GM06990 (cell line): ENCODE data around the gene CACNB4.
"Not testable (repeated sequence)": the region's sequence is repeated elsewhere in the genome, so short reads cannot be mapped to it uniquely, and the experiment has no call there.

Source experiments
- DNase-seq: peaks from one replicate; pipeline ENCODE4 v3.0.0-alpha.2; 2011; ENCODE audit not compliant: insufficient read length; ENCODE audit errors: extremely low read depth
- H3K27me3 ChIP-seq: replicated peaks from 2 replicates; pipeline ENCODE4 v1.6.0; 2011; ENCODE audit warnings: low read length; ENCODE audit not compliant: control insufficient read depth, insufficient read depth
- H3K36me3 ChIP-seq: 2 replicates; pipeline ENCODE4 v1.5.1; 2011; ENCODE audit warnings: low read length; ENCODE audit not compliant: control insufficient read depth, insufficient read depth
- H3K4me3 ChIP-seq: replicated peaks from 2 replicates; pipeline ENCODE4 v1.5.1; 2011; ENCODE audit warnings: low read depth, mild to moderate bottlenecking, control low read depth, low read length
- CTCF ChIP-seq: IDR thresholded peaks from 2 replicates; pipeline ENCODE4 v1.5.1; 2011; ENCODE audit warnings: low read length, control low read depth, mild to moderate bottlenecking, inconsistent platforms; ENCODE audit not compliant: insufficient read depth, poor library complexity, severe bottlenecking

Gene CACNB4

DNA sequence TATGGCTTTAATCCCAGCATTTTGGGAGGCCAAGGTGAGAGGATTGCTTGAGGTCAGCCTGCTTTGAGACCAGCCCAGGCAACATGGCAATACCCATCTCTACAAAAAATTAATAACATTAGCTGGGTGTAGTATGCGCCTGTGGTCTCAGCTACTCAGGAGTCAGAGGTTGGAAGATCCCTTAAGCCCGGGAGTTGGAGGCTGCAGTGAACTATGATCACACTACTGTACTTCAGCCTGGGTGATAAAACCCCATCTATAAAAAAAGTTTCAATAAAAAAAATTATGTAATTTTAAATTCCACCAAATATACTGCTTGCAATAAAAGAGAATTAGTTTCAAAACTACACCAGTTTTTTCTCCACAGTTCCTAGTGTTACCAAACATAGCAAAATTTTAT is 23.3 kb upstream of the CACNB4 start:
- H3K27me3 ChIP-seq: no peaks in the 10 kb centered on the region
- peaks cover 6% of the 10 kb centered on the region for H3K36me3 ChIP-seq
- no peak for TF ChIP-seq CTCF
- no peak overlapping the region for H3K4me3 ChIP-seq
- no peak for DNase-seq

GRCh38 chr2:152120430-152120829 is 21.6 kb upstream of the CACNB4 start:
- no peak for TF ChIP-seq CTCF
- DNase-seq: no peak
- Histone ChIP-seq H3K27me3 (no peaks in the 10 kb centered on the region), H3K36me3 (peaks cover 4% of the 10 kb centered on the region), H3K4me3 (no peak overlapping the region)

DNA sequence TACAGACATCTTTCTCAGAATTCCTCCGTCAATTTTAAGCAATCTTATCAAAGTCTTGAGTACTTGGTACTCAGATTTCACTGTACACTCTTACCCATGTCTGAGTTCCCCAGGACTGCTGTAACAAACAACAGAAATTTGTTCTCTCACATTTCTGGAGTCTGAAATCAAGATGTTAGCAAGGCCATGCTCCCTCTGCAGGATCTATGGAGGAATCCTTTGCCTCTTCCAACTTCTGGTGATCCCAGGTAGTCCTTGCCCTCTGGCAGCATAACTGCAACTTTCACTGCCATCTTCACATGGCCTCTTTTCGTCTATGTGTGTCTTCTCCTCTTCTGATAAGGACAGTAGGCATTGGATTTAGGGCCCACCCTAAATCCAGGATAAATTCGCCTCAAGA is 17.1 kb upstream of the CACNB4 start:
- peaks cover 2% of the 10 kb centered on the region for H3K36me3 ChIP-seq
- H3K27me3 ChIP-seq: no peaks in the 10 kb centered on the region
- no peak overlapping the region for H3K4me3 ChIP-seq
- no peak for DNase-seq
- TF ChIP-seq CTCF: no peak

DNA sequence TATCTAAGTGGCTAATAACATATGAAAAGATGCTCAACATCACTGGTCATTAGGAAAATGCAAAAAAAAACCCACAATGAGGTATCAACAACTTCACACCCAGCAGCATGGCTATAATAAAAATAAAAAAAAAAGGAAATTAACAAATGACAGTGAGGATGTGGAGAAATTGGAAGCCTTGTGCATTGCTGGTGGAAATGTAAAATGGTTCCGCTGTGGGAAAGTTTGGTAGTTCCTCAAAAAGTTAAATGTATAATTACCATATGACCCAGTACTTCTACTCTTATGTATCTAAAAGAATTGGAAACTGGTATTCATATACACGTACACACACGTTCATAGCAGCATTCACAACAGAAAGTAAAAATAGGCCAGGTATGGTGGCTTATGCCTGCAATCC is 15.5 kb upstream of the CACNB4 start:
- no peak for TF ChIP-seq CTCF

GRCh38 chr2:152107140-152107539 is 8.3 kb upstream of the CACNB4 start:
- not testable (repeated sequence) for H3K36me3 ChIP-seq, H3K4me3 ChIP-seq, DNase-seq, H3K27me3 ChIP-seq

More for the DNA sequence above, 15.5 kb upstream of the CACNB4 start:
- Histone ChIP-seq H3K4me3 (no peak overlapping the region), H3K36me3 (no peaks in the 10 kb centered on the region; the same call in none of the 2 replicates), H3K27me3 (no peaks in the 10 kb centered on the region)
- DNase-seq: no peak

DNA sequence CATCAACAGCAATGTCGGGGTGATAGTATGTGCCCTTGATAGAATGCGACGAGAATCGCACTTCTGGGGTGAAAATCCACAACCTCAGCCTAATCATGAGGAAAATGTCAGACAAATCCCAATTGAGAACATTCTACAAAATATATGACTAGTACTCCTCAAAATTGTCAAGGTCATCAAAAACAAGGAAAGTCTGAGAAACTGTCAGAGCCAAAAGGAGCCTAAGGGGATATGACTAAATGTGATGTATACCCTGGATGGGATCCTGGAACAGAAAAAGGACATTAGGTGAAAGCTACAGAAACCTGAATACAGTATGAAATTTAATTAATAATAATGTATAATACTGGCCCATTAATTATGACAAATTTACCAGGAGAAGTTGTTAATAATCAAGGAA is 7.6 kb upstream of the CACNB4 start:
- no peaks in the 10 kb centered on the region for H3K36me3 ChIP-seq
- H3K27me3 ChIP-seq: no peaks in the 10 kb centered on the region
- DNase-seq: no peak
- TF ChIP-seq CTCF: no peak
- no peak overlapping the region for H3K4me3 ChIP-seq
